Stimulated activated CD4-positive, alpha-beta T cell treated with anti-CD3 and anti-CD28 coated beads, Interleukin-1b, Interleukin-23, amount 100 ng/mL, for 24 hours (primary cell): ENCODE data around the gene CGRRF1.

Source experiments
- DNase-seq, 4 experiments: peaks; one replicate each; pipeline ENCODE4 v3.0.0-alpha.2; 2020; ENCODE audit warnings: low read depth in 4 of 4, low spot score in 1 of 4

CGRRF1 gene

GRCh38 chr14:54489318-54489683 is 20.4 kb upstream of the CGRRF1 start:
- no peak for DNase-seq

- no peak for DNase-seq
Observed at GRCh38 chr14:54489731-54490444, 19.8 kb upstream of the CGRRF1 start.

- DNase-seq = no peak
Observed at GRCh38 chr14:54490445-54491175, 19.1 kb upstream of the CGRRF1 start.

GRCh38 chr14:54493293-54493692 is 16.4 kb upstream of the CGRRF1 start:
- DNase-seq = no peak

- DNase-seq = no peak
Observed at GRCh38 chr14:54497224-54497623, 12.5 kb upstream of the CGRRF1 start.

GRCh38 chr14:54498095-54498531 is 11.6 kb upstream of the CGRRF1 start:
- DNase-seq = no peak

GRCh38 chr14:54498579-54498978 is 11.1 kb upstream of the CGRRF1 start:
- DNase-seq = no peak

GRCh38 chr14:54500744-54501143 is 9.0 kb upstream of the CGRRF1 start:
- no peak for DNase-seq

- no peak for DNase-seq
Observed at GRCh38 chr14:54501480-54501879, 8.2 kb upstream of the CGRRF1 start.

- DNase-seq = no peak
Observed at GRCh38 chr14:54502602-54503001, 7.1 kb upstream of the CGRRF1 start.

- no peak for DNase-seq
Observed at GRCh38 chr14:54503486-54503885, 6.2 kb upstream of the CGRRF1 start.

- no peak for DNase-seq
Observed at GRCh38 chr14:54512393-54512792, 2.7 kb downstream of the CGRRF1 start.

GRCh38 chr14:54515670-54516069 is 6.0 kb downstream of the CGRRF1 start:
- DNase-seq = no peak

GRCh38 chr14:54516709-54517108 is 7.0 kb downstream of the CGRRF1 start:
- no peak for DNase-seq

GRCh38 chr14:54524410-54524809 is 14.7 kb downstream of the CGRRF1 start:
- DNase-seq = no peak

- no peak for DNase-seq
Observed at GRCh38 chr14:54528973-54529372, 19.3 kb downstream of the CGRRF1 start.

- DNase-seq = no peak
Observed at GRCh38 chr14:54529811-54530210, 20.1 kb downstream of the CGRRF1 start.

GRCh38 chr14:54532111-54533012 is 22.7 kb downstream of the CGRRF1 start:
- no peak for DNase-seq

GRCh38 chr14:54533100-54533499 is 23.4 kb downstream of the CGRRF1 start:
- DNase-seq = no peak

GRCh38 chr14:54535126-54535525 is 25.4 kb downstream of the CGRRF1 start:
- no peak for DNase-seq

- DNase-seq = no peak
Observed at GRCh38 chr14:54535646-54536045, 25.9 kb downstream of the CGRRF1 start.

GRCh38 chr14:54537651-54538050 is 27.9 kb downstream of the CGRRF1 start:
- DNase-seq = no peak
